Activated B cell treated with CpG ODN at 0.5 μM for 24 hours (primary cell): ENCODE measurements around the gene TH. TPM values are rescaled to one million over a fixed set of nuclear protein-coding genes. Genes with fewer than 3 reads are reported as not detected.
"Not testable (repeated sequence)": the region's sequence is repeated elsewhere in the genome, so short reads cannot be mapped to it uniquely, and the experiment has no call there.

Source experiments
- ATAC-seq: fragments of 200-7000 bp; cut with Tn5 transposase; one replicate; pipeline ENCODE4 v1.10.0; 2021; ENCODE audit warnings: low read depth, mild to moderate bottlenecking, moderate library complexity
- CTCF ChIA-PET: fragments of 350-600 bp; sonication (Branson Sonifier 250); formaldehyde crosslinking; loops from one replicate; lab custom pipeline; 2021; ENCODE audit warnings: antibody characterized with exemption; lab: Charles Lee
- POLR2A ChIA-PET: fragments of 350-600 bp; sonication (Branson Sonifier 250); formaldehyde crosslinking; loops from one replicate; lab custom pipeline; 2021; ENCODE audit warnings: antibody characterized with exemption; lab: Charles Lee
- DNase-seq: peaks from one replicate; pipeline ENCODE4 v3.0.0; 2022
- H3K27ac Mint-ChIP-seq: one replicate; pipeline ENCODE4 v1.8.0; 2020; ENCODE audit warnings: mixed read lengths
- H3K27me3 Mint-ChIP-seq: one replicate; pipeline ENCODE4 v1.8.0; 2021; ENCODE audit warnings: mixed read lengths
- H3K36me3 Mint-ChIP-seq: one replicate; pipeline ENCODE4 v1.8.0; 2021; ENCODE audit warnings: low read depth, mixed read lengths
- H3K4me1 Mint-ChIP-seq: one replicate; pipeline ENCODE4 v1.8.0; 2021; ENCODE audit warnings: mixed read lengths
- H3K4me3 Mint-ChIP-seq: one replicate; pipeline ENCODE4 v1.8.0; 2020; ENCODE audit warnings: mild to moderate bottlenecking, mixed read lengths
- H3K9me3 Mint-ChIP-seq: one replicate; pipeline ENCODE4 v1.8.0; 2020; ENCODE audit warnings: mixed read lengths
- CTCF ChIP-seq: fragments of 200-600 bp; IDR thresholded peaks from one replicate; pipeline ENCODE4 v1.8.0; 2022; ENCODE audit warnings: antibody characterized with exemption, mild to moderate bottlenecking
- intact Hi-C: fragments of 100-400 bp; cut with micrococcal nuclease; formaldehyde crosslinking; loops from one replicate; pipeline ENCODE4 v1.15.1; 2024
- total RNA-seq: library from RNA; stranded (reverse); gene quantifications from 2 replicates; pipeline ENCODE4 v1.2.3, GENCODE V29; 2022

TH gene
- total RNA-seq, 1 donor from 2014 or later, result not detected

GRCh38 chr11:2182075-2182474 lies 10.5 kb upstream of the TH start:
- CTCF ChIA-PET, result no interaction called here
- no peaks in the 10 kb centered on the region for H3K36me3 Mint-ChIP-seq
- POLR2A ChIA-PET, result no interaction called here
- H3K4me1 Mint-ChIP-seq, result no peaks in the 10 kb centered on the region
- no peak overlapping the region for H3K4me3 Mint-ChIP-seq
- TF ChIP-seq CTCF, result no peak
- intact Hi-C loops, result no loop called here
- H3K9me3 Mint-ChIP-seq, result no peaks in the 10 kb centered on the region
- peaks cover 3% of the 10 kb centered on the region for H3K27me3 Mint-ChIP-seq
- DNase-seq (no peak), ATAC-seq (no peak)
- H3K27ac Mint-ChIP-seq, result no peak overlapping the region

GRCh38 chr11:2180789-2181370 lies 9.3 kb upstream of the TH start:
- ATAC-seq, result no peak
- H3K27me3 Mint-ChIP-seq, result peaks cover 3% of the 10 kb centered on the region
- no peak overlapping the region for H3K4me3 Mint-ChIP-seq
- H3K27ac Mint-ChIP-seq, result no peak overlapping the region
- H3K9me3 Mint-ChIP-seq, result no peaks in the 10 kb centered on the region
- no peak for DNase-seq
- no peaks in the 10 kb centered on the region for H3K36me3 Mint-ChIP-seq
- no peaks in the 10 kb centered on the region for H3K4me1 Mint-ChIP-seq
- intact Hi-C loops, result no loop called here
- POLR2A ChIA-PET, result no interaction called here
- TF ChIP-seq CTCF, result no peak
- CTCF ChIA-PET, result no interaction called here

- Mint-ChIP-seq H3K27me3 (peaks cover 3% of the 10 kb centered on the region), H3K4me1 (no peaks in the 10 kb centered on the region), H3K27ac (no peak overlapping the region), H3K4me3 (no peak overlapping the region), H3K36me3 (no peaks in the 10 kb centered on the region), H3K9me3 (no peaks in the 10 kb centered on the region)
- POLR2A ChIA-PET, result no interaction called here
- intact Hi-C loops, result no loop called here
- DNase-seq (no peak), ATAC-seq (no peak)
- CTCF ChIA-PET, result no interaction called here
- TF ChIP-seq CTCF, result no peak
These were observed 8.7 kb upstream of the TH start for GRCh38 chr11:2180347-2180746.

- no peaks in the 10 kb centered on the region for H3K9me3 Mint-ChIP-seq
- H3K36me3 Mint-ChIP-seq, result no peaks in the 10 kb centered on the region
- H3K27ac Mint-ChIP-seq, result no peak overlapping the region
- intact Hi-C loops, result no loop called here
- no peak overlapping the region for H3K4me3 Mint-ChIP-seq
- ChIA-PET POLR2A (no interaction called here), CTCF (no interaction called here)
- no peak for TF ChIP-seq CTCF
- no peak for DNase-seq
- no peak for ATAC-seq
- H3K4me1 Mint-ChIP-seq, result no peaks in the 10 kb centered on the region
- no peaks in the 10 kb centered on the region for H3K27me3 Mint-ChIP-seq
These were observed 7.9 kb upstream of the TH start for GRCh38 chr11:2179516-2179915.

GRCh38 chr11:2178906-2179494 lies 7.4 kb upstream of the TH start:
- intact Hi-C loops, result no loop called here
- Mint-ChIP-seq H3K4me1 (no peaks in the 10 kb centered on the region), H3K27ac (no peak overlapping the region), H3K36me3 (no peaks in the 10 kb centered on the region), H3K4me3 (no peak overlapping the region), H3K9me3 (no peaks in the 10 kb centered on the region), H3K27me3 (no peaks in the 10 kb centered on the region)
- DNase-seq (no peak), ATAC-seq (no peak)
- ChIA-PET CTCF (no interaction called here), POLR2A (no interaction called here)
- TF ChIP-seq CTCF, result no peak

- POLR2A ChIA-PET, CTCF ChIA-PET: not testable (repeated sequence)
These were observed 6.6 kb upstream of the TH start for GRCh38 chr11:2178055-2178773.

More at GRCh38 chr11:2178055-2178773, 6.6 kb upstream of the TH start:
- DNase-seq, ATAC-seq, H3K4me3 Mint-ChIP-seq, H3K9me3 Mint-ChIP-seq, H3K4me1 Mint-ChIP-seq, H3K27me3 Mint-ChIP-seq, H3K27ac Mint-ChIP-seq, intact Hi-C loops, H3K36me3 Mint-ChIP-seq: not testable (repeated sequence)
